NCI-H2171 (cell line): ENCODE measurements around the gene ZNF334.

Source experiments
- DNase-seq: peaks from one replicate; lab custom pipeline; 2025; lab: John Stamatoyannopoulos, UW

The ZNF334 gene

GRCh38 chr20:46485431-46485830 lies 27.9 kb downstream of the ZNF334 start:
- no peak for DNase-seq

- no peak for DNase-seq
Observed at GRCh38 chr20:46484954-46485353, 28.4 kb downstream of the ZNF334 start.

- DNase-seq = no peak
Observed at GRCh38 chr20:46483879-46484278, 29.5 kb downstream of the ZNF334 start.

- no peak for DNase-seq
Observed at GRCh38 chr20:46482864-46483263, 30.5 kb downstream of the ZNF334 start.

GRCh38 chr20:46477640-46478039 lies 35.7 kb downstream of the ZNF334 start:
- no peak for DNase-seq

- DNase-seq = no peak
Observed at GRCh38 chr20:46477225-46477624, 36.1 kb downstream of the ZNF334 start.

- DNase-seq = no peak
Observed at GRCh38 chr20:46468508-46468907, 44.9 kb downstream of the ZNF334 start.

GRCh38 chr20:46464451-46464850 lies 48.9 kb downstream of the ZNF334 start:
- no peak for DNase-seq

GRCh38 chr20:46463852-46464251 lies 49.5 kb downstream of the ZNF334 start:
- DNase-seq = no peak

- DNase-seq = no peak
Observed at GRCh38 chr20:46461808-46462207, 51.6 kb downstream of the ZNF334 start.

- peak; percentile 63 for DNase-seq
Observed at GRCh38 chr20:46458866-46459750, 54.3 kb downstream of the ZNF334 start.

GRCh38 chr20:46456255-46457028 lies 56.9 kb downstream of the ZNF334 start:
- DNase-seq = no peak

- DNase-seq = no peak
Observed at GRCh38 chr20:46455729-46456128, 57.6 kb downstream of the ZNF334 start.
